GM18499 (cell line): ENCODE measurements around the gene SGMS2.

Experiments
- ATAC-seq: cut with Tn5 transposase; IDR thresholded peaks from one replicate; pipeline ENCODE4 v1.9.1; 2021; ENCODE audit warnings: moderate number of reproducible peaks; ENCODE audit not compliant: insufficient read depth, unreplicated experiment

The SGMS2 gene

DNA sequence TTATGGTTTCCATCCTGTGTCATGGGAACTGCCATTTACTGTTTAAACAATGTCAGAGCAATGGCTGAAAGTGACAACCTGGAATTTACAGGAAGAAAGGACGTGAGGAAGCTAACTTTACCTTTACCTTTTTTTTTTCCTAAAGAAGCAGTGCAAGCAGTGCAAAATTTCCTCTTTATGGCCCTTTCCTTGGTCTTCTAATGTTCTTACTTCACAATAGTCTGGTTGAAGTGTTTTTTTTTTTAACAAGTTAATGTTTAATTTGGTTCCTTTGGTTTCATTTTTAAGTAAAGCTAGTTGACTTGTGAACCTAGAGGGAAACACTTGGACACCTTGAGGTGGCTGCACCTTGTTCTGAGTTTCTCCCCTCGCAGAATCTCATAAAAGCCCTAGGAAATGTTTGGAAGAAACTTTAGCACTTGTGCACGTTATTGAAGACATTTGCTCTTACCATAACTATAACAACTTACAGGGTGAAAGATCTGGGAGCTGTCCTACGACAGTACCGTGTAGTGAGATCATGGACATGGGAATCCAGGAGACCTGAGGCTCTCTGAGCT, 1.8 kb downstream of the SGMS2 start:
- ATAC-seq, result no peak

DNA sequence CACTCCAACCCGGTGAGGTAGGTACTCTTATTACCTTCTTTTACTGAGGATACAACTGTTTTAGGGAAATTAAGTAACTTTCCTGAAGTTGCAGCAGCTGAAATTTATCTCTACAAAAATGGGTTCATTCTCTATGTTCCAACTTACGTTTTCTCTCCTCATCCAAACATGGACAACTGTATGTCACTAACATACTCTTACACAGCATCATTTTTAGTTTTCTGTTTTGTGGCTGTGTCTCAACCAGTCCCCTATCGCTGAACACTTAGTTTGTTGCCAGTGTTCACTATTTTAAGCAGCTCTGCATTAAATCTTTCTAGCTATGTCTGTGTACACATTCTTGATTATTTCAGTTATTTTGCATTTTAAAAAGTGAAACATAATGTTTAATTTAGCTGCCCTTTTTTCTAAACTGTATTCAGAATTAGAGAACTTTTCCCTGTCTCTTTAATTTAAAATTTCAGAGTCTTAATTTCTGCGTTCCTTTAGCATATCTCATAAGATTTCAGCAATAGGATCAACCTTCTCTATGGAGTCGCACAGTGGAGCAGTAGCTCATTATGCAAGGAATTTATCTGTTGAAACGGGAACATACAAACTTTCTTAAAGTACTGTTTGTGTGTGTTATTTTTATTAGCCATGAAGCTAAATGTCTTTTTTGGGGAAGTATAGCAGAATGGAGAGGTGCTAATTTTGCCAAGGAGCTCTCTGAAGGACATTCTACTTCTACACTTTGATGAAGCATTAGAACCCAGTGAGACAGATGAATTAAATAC, 3.8 kb downstream of the SGMS2 start:
- no peak for ATAC-seq

DNA sequence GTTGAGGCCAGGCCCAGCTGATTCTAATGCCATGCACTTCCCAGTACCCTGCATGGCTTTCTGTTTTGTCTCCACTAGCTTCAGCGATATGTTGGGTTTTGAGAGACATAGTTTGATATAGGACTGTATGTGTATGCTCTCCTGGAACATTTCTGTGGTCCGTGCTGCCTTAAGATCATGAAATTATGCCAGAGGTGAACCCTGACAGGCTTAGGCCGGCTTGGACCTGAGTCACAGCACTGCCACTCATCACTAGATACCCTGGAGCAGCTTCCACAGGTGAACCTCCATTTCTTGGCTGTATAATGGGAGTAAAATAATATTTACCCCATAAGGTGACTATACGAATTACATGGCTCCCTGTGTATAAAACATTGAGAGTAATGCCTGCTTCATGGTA, 6.4 kb downstream of the SGMS2 start:
- no peak for ATAC-seq

DNA sequence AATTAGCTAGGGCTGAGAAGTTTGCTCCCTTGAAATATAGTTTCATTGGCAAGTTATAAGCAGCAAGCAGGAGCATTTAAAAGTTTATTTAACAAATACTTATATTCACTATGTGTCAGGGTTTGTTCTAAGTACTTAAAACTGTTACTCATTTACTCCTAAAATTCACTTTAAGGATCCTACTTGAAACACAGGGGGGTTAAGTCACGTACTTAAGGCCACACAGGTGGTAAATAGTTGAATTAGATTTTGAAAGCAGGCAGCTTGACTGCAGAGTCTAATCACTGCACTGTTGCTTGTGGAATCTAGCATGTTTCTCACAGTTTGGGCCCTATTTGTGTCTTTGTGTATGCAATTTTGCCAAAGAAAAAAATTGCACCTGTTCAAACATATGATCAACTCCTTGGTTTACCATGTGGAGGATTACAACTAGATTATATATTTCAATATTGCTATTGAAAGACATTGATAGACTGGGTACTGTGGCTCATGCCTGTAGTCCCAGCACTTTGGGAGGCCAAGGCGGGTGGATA, 7.6 kb downstream of the SGMS2 start:
- no peak for ATAC-seq

DNA sequence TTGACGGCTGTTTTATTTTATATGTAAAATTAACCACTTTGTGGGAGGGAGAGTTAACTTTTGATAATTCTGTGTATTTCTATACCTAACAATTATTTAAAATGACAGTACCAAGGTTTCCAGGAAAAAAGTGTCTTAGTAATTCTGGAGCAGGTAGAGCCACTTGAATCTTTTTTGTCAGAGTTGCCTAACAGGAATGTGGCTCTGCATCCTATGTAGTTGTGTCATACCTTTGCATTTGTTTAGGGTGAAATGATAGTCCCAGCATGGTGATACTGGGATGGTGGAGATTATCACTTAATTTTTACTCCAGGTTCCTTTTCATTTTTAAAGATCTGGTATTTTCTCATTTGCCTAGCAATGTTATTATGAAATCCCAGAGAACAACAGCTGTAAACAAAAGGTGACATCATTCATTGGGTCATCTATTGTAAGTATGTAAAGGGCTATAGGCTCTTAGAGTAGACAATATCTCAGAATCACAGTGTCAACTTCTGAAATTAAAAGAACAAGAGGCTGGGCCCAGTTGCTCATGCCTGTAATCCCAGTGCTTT, 9.6 kb downstream of the SGMS2 start:
- no peak for ATAC-seq

DNA sequence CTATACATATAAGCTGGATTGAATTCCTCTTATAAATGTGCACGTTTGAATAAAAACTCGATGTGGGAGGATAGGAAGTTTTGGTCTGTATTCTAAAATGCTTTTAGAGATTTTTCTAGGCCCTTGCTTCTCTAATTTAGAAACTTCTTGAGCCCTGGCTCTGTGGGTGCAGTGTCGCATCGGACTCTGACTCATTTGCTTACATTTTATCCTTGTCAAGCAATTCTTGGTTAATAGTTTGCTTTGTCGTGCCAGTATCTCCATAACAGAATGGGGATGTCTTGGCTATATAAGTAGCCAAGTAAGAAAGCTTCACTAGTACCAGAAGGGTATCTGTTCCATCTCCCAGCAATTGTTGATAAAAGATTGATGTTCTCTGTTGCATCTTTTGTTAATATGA, 10.7 kb downstream of the SGMS2 start:
- ATAC-seq, result no peak

DNA sequence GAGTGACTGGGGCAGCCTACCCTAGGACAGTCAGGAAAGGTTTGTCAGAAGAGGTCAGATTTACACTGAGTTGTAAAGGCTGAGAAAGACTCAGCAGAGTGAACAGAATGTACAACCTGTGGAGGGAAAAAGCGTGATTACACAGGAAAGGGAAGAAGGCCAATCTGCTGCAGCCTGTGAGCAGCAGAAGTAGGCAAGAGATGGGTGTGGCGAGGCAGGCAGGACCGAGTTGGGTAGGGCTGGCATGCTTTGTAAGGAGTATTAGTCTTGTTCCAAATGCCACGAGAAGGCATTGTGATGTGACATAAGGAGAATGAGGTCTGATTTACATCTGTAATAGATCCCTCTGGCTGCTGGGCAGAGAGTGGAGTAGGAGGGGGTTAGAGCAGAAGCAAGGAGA, 12.6 kb downstream of the SGMS2 start:
- ATAC-seq, result no peak

DNA sequence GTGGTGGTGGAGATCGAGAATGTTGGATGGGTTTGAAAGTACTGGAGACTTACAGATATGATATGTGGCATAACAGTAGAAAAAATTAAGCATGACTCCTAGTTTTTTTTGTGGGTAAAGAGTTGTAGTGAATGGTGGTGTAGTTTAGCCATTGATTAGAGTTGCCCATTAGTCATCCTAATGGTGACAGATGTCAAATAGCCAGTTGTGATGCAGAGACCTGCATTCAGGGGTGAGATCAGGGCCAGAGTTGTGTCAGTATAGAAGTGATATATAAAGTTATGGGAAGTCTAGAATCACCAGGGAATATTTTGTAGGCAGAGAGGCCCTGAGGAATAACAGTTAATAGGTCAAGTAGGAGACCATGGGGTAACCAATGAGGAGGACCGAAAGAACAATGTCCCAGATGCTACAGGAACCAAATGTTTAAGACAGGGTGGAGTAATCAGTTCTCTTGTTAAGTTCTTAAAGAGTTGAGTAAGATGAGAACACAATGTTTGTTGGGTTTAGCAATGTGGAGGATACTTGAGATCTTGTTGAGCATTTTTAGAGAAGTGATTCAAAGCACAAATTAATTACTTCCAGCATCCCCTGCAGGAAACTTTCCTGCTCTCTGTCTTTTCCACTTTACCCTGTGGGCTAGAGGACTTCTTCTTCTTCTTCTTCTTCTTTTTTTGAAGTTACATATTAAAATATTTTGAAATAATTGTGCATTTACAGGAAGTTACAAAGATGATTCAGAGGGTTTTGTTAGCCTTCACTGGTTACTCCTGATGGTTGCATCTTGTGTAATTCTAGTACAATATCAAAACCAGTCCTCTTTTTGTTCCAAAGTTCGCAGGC, 13.3 kb downstream of the SGMS2 start:
- no peak for ATAC-seq

DNA sequence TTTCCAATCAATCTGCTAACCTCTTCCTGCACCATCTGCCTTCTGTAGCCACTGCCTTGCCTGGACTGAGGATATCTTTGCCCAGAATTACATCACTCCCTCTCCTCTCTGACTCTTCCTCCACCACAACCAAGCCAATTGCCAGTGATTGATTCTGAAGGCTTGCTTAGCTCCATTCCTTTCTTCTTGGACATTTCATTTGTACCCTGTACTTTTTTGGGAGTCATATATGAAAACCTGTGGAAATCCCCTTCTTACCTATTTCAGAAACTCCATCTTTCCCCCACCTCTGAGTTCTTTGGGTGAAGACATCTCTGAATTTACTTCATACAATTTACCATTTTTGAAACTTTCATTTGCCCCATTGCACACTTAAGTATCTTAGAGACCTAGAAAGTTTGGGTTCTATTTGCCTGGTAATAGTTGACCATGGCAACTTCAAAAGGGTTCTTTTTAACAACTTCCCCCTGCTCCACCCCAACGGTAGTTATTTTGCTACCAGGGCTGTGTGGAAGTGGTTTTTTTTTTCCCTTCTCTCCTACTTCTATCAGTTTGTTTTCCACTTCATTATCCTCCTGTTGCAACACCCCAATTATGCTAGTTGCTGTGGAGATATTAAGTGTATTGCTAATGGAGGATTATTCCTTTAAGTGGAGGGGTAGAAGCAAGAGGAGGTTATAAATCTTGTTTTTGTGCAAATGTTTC, 14.3 kb downstream of the SGMS2 start:
- no peak for ATAC-seq

DNA sequence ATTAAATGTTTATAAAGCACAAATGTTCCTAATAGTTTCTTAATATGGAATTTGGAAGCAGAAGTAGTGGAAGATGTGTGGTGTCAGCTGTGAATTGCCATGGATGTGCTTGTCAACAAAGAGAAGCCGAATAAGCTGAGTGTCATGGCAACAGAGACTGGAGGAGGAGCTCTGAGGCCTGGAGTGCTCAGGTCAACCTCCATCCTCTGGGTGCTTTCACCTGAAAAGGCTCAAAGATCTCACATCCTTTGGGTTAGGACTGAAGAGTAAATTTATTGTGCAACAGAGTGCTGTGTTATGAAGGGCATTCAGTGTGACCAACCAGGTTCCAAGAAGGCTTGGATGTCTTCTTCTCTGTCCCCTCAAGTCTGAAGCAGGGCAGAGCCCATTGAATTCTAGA, 18.7 kb downstream of the SGMS2 start:
- ATAC-seq, result no peak

DNA sequence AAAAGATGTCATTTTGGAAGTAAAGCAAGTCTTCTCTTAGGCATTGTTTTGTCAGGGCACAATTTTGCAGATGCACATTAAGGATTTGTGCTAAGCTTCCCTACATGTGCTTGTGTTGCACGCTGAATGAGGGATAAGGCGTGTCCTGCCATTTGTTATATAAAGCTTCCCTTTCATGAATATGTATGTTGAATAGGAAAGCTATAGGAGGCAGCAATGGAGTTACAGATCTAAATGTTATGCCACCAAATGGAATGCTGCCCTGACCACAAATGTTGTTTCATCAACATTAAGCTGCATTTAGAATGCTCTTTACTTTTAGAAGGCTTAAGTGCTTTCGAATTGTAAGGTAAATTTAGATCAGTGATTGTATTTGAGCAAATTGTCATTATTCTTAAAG, 20.9 kb downstream of the SGMS2 start:
- no peak for ATAC-seq

DNA sequence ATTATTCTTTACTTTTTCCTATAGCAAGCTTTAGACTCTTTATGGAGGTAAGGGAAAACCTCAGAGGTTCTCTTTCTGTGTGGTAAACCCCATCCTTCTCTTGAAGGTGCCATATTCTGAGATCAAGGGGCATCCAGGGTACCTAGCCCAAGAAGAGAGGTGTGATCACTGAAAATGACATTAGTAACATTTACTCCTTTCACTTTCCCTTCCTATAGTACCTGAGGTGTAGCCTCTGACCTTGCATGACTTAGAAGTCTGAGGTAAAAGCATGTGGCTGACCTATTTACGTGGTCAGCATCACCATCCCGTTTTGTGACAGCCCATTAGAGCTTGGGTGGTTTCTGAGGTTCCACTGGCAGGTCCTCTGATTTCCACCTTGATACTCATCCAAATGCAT, 25.7 kb downstream of the SGMS2 start:
- no peak for ATAC-seq

DNA sequence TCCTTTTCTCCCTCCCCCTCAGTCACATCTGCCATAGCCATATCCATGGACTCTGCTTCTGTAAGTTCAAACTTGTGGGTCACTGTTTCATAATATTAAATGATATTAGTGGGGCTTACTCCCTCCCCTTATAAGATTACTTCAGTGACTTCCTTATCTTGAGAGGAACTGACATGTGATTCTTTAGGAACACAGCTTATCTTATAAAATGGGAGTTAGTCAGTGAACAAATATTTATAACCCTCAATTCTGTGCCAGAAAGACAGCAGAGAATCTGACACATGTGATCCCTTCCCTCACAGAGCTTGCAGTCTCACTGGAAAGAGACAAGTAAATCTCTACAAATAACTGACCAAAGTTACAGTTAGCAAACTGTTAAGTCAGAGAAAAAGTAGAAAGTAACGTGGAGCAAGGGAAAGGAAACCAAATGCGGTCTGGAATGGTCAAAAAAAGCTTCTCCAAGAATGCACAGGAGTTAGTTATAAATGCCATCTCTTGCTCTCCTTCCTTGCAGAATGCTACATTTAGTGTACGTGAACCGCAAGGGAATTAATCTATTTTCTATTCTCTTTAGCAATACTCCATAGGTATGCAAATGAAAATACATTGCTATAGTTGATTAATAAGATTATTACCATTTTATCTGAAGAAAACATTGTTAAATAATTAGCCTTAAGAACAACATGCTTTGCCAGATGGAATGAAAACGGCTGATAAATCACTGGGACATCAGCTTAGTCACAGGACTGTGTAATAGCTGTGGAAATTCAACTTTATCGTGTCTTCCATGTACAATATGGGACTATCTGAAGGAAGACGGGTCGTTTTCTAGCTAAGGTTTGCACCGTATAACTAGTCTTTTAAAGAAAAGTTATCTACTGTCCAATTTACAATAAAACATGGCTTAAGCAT, 29.0 kb downstream of the SGMS2 start:
- no peak for ATAC-seq

DNA sequence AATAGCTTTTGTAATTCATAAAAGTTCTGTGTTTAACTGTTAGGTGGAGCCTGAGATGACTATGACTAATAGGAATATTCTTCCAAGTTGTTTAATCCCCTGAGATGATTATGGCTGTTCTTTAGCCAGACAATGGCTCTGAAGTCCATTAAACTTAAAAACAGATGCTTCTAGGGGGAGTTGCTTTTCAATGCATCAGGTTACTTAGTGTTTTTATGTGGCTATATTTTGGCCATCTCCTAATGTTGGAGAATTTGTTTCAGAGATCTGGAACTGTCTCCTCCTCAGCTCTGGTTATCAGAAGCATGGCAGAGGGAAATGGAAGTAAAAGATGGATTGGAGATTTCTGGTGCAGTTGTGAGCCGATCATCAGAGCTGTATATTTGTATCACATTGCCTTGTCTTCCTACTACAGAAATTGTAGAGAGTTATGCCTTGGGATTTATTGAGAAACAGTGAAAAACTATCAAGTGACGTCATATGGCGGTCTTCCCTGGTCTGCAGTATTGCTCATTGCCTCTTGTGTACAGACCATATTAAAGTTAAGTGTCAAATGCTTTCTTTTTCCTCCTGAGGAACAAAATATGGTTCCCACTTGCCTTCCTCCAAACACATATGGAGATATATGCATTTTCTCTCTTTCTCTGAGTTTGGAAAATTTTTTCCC, 29.8 kb downstream of the SGMS2 start:
- no peak for ATAC-seq

DNA sequence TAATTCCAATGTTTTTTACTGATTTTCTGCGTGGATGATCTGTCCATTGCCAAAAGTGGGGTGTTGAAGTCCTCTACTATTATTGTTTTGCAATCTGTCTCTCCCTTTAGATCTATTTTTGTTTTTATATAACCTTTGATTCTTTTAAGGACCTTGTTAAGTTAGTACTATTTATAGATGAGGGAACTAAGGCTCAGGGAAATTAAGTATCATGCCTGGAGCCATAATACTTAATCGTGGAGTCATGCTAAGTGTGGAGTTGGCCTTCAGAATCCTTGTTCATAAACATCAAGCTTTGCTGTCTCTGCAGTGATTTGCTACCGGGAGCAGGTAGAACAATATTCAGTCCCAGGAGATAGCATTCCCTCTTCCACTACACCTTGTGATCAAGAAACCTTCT, 31.0 kb downstream of the SGMS2 start:
- ATAC-seq, result no peak

DNA sequence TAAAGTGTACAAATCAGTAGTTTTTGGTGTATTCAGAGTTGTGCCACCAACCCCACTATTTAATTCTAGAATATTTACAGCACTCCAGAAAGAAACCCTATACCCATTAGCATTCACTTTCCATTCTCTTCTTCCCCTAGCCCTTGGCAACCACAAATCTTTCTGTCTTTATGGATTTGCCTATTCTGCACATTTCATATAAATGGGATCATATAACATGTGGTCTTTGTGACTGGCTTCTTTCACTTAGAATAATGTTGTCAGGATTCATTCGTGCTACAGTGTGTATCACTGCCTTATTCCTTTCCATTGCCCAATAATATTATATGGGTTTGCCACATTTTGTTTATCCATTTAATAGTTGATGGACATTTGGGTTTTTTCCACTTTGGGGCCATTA, 32.2 kb downstream of the SGMS2 start:
- no peak for ATAC-seq

DNA sequence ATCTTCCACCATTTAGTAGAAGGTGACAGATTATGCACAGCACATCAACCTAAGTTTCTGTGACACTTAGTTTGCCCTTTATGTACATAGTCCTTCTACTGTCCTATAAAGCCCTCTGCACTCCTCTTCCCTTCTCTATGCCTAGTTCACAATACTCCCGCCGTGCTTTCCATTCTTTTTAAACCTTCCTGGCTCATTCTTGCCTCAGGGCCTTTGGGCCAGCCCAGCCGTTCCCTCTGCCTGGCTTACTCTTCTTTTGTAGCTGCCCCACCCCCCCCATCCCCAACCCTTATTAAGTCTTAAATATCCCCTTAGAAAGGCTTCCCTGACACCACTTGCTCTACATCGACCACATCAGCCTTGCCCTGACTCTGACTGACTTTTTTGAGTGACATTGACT, 33.0 kb downstream of the SGMS2 start:
- ATAC-seq, result no peak

DNA sequence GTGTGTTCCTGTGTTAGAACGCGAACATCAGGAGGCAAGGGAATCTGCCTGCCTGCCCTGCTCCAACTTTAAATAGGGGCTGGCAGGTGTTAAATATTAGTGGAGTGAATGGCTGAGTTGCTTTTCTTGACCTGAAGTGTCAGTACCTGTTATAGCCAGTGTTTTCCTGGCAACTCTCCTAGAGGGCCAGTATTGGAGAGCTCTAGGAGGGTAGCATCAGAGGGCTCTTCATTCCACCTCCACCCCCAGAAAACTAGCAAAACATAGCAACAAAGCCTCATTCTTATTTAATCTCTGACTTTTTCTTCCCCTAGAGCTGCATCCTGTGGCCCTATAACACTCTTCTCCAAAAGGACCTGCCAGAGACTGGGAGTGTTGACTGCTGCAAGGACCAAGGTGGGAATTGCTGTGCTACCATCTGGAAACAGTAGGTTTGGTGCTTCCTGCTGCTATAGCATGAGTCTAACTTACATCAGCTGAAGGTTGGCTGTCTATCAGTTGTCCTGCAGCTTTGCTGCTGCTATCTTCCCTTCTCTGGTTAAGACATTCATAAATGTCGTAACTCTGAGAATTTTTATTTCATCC, 33.5 kb downstream of the SGMS2 start:
- no peak for ATAC-seq
